GM18502 (cell line): ENCODE data around the gene NECAB2.

ENCODE experiments used
- ATAC-seq: cut with Tn5 transposase; IDR thresholded peaks from one replicate; pipeline ENCODE4 v1.9.1; 2021; ENCODE audit warnings: mild to moderate bottlenecking; ENCODE audit not compliant: unreplicated experiment, poor library complexity

NECAB2 gene

DNA sequence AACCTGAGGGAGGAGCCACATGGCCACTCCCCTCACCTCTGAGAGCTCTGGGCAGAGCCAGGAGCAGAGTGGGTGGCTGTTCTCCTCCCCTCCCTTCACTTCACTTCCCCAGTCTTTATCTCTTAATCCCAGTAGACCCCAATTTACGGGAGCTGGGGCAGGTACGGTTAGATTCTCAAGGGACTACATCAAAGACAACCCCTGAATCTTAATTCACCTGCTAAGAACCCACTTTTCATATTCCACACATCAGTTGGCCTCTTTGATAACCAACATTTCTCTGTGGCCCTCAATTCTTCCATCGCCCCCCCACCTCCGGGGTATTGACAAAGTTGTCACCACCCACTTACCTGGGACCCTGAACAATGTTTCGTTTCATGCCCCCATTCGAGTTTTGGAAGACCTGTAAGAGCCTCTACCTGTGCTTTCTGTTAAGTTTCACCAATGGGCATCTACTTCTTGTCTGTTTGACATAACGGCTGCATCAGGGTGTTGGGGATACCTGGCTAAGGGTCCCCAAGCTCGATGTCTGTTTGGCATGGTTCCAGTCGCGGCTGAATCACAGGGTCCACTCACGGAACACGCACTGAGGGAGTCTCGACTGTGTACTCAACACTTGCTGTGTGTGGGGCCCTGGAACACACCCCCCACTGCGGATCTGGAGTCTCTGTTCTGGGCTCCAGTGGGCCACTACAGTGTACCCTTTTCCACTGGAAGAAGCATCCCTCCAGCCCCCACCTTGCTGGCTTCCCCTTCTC lies 46.7 kb downstream of the NECAB2 start:
- no peak for ATAC-seq

DNA sequence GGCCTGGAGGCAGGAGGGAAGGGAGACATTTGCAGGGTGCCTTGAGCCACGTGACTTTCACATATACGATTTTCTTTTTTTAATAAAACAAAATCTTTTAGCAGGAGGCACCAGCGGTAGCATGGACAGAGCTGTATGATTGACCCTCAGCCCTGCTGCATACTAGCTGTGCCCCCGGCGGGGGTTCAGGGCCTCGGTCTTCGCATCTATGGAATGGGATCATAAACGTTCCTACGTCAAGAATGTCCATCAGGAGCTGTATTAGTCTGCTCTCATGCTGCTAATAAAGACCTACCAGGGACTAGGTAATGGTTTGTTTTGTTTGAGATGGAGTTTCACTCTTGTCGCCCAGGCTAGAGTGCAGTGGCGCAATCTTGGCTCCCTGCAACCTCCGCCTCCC lies 47.4 kb downstream of the NECAB2 start:
- no peak for ATAC-seq

DNA sequence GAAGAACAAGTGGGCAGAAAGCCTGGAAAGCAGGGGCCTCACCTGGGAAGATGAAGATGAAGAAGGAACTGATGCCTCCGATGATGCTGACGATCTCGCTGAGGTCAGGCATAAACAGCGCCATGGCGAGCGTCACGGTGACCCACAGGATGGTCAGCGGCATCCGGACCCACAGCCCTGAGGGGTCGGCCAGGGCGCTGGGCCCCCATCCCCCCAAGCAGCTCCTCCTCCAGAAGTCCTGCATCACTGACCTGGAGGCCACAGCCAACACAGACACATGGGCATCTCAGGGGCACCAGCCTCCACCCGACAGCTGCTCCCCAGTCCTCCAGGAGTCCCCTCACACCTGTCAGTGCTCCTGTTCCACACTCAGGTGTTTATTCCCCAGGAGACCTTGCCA lies 48.4 kb downstream of the NECAB2 start:
- no peak for ATAC-seq

DNA sequence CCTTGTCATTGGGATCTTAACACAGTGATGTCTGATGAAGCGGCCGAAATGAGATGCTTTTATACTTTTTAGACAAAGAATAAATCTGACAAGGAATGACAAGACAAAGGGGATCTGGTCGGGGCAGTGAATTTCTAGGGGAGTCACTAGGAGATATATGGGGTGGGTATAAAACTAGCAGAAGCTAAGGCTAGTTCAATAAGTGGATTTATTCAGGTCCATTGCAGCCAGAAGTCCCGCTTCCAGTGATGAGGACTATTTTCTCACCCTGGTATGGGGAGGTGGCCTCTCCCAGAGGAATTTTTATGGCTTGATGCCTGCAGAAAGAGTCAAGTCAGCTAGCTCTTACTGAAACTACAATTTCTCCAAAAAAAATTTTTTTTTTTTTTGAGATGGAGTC lies 50.7 kb downstream of the NECAB2 start:
- ATAC-seq = no peak

DNA sequence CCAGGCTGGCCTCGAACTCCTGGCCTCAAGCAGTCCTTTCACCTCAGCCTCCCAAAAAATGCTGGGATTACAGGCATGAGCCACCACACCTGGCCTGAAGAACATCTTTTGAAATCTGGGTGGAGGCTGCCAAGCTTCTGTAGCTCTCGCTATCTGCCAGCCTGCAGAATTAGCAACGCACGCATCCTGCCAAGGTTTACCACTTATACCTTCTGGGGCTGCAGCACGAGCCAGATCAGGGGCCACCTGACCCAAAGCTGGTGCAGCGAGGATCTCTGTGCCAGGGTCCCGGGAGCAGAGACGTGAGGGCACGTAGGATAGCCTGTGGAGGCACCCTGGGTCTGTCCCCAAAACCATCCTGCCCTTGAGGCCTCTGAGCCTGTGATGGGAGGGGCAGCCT lies 52.3 kb downstream of the NECAB2 start:
- no peak for ATAC-seq

DNA sequence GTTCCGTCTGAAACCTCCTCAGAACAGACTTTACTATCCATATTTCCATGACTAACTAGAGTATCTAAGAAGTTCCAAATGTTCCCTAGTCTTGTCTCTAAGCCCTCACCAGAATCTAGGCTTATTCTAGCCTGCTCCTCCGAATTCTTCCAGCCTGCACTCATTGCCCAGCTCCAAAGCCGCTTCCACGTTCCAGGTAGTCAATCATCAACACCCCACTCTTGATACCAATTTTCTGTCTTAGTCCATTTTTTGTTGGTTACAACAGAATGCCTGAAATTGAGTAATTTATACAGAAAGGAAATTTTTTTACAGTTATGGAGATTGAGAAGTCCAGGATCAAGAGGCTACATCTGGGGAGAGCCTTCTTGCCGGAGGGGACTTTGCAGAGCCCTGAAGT lies 53.4 kb downstream of the NECAB2 start:
- no peak for ATAC-seq

DNA sequence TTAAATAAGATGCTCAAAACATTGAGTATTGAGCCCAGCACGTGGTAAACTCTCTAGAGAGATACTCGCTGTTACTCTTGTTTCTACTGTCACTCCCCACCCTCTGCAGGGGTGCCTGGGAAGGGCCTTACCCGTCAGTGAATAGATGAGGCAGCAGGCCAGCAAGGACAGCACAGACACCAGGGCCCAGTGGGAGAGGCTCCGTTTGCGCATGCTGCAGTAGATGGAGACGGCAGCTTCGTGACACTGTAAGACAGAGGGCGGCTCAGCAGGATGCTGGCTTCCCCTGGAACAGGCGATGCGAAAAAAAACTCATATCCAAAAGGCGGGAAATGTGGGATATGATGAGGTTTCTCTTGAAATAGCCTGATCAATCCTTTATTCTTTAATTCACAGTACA lies 54.6 kb downstream of the NECAB2 start:
- no peak for ATAC-seq

DNA sequence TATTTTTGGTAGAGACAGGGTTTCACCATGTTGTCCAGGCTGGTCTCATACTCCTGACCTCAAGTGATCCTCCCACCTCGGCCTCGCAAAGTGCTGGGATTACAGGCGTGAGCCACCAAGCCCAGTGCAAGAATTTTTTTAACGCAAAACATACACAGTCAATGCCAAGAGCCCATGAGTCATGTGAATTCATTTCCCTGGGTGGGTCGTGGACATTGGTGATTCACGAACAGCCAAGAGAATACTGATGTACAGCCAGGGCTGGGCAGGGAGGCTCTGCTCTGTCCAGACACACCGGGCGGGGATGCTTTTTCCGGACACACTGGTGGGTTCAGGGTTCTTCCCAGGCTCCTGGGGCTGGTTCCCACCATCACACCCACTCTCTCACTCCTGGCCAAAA lies 56.8 kb downstream of the NECAB2 start:
- ATAC-seq = no peak

DNA sequence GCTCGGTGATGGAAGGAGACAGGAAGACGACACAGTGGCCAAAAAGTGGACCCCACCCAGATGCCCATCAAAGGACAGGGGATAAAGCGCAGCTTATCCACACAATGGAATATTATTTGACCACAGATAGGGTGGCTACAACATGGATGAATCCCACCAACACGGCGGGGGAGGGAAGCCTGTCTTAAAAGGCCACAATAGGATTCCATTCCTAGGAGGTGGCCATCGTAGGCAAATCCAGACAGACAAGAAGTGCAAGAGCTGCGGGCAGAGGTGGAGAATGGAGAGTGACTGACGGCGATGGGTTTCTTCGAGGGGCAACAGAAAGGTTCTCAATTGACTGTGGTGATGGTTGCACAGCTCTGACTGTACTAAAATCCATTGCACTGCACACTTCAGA lies 58.6 kb downstream of the NECAB2 start:
- no peak for ATAC-seq

DNA sequence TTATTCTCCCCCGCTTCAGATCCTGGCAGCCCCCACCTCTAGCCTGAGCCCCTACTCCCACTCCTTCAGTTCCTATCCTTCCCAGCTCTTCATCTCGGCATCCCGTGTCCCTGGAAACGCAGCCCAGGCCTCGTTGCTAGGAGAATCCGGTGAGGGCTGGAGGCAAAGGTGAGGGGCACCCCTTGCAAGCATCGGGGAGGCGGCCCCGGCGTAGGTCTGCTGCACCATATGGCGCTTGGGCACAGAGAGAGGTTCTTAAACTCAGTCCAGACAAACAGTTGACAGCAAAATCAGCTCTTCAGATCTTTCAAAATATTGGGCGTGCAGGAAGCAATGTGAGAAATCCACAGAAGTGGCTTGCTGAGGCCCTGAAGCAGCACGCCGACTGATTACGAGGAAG lies 59.6 kb downstream of the NECAB2 start:
- no peak for ATAC-seq

DNA sequence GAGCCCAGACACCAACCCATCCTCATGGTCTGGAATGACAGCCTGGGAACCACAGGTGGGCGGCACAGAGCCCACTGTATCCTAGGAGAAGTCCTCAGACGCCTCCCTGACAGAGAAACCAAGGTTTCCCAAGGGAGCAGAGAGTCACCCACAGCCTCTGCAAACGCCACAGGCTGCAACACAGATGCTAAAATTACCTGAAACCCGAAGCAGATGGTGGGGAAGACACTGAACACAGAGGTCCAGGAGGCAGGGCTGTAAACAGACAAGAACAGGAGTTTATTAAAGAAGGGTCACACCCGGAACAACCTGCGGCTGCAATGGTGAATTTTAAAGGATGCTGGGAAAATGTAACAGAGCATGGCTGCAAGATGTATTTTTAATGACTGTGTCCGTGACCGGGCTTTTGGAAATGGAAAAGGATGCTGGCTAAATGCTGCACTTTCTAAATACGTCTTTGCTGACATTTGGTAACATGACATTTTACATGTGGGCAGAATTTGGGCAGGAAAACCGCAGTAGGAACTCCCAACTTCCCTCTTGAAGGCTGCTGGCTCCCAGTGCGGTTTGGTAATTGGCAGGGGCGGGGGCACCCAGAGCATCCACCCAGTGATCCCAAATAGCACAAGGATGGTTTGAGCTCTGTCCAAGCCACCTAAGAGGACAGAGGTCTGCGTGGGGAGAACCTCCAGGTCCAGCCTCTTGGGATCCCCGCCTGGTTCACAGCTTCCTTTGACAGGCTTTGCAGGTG lies 61.4 kb downstream of the NECAB2 start:
- no peak for ATAC-seq

DNA sequence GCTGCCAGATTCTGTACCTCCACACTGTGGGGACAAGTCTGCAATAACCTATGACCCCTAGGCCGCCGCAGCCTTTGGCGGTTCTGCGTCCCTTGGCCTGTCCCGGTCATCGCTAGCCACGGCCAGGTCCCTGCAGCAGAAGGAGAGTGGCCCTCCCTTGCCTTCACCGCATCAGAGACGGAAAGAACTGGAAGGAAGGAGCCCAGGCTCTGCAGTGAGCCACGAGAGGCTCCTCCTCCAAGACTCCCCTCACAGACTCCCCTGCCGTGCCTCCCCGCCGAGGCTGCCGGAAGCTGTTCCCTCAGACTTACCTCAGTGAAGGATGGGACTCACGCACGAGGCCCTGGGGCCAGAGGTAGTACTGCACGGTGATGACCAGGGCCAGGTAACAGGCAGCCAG lies 63.5 kb downstream of the NECAB2 start:
- ATAC-seq = no peak

DNA sequence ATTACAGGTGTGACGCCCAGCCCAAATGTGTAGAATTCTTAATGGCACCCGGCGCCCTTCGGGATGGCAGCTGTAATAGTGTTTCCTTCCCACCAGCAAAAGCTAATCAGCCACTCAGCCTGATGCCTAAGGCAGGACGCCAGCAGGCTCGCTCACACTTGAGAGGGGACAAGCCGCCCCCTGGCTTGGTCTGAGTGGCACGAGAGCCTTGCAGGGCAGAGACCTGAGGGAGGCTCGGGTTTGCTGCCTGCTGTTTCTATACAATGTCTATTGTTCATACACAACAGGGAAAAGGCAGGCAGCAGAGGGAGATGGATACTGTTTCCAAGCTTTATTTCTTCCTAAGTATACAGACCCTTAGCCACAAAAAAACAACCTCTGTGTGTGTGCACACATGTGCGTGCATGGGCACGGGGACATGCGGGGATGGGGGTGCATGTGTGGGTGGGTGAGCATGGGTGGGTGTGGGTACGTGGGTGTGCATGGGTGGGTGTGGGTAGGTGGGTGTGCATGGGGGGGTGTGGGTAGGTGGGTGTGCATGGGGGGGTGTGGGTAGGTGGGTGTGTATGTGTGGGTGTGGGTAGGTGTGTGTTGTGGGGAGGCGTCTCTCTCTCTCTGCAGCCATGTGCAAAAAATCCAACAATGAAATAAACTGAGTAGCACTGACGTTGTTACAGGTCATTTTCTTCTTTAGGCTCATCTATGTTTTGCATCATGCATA lies 64.6 kb downstream of the NECAB2 start:
- ATAC-seq = no peak

DNA sequence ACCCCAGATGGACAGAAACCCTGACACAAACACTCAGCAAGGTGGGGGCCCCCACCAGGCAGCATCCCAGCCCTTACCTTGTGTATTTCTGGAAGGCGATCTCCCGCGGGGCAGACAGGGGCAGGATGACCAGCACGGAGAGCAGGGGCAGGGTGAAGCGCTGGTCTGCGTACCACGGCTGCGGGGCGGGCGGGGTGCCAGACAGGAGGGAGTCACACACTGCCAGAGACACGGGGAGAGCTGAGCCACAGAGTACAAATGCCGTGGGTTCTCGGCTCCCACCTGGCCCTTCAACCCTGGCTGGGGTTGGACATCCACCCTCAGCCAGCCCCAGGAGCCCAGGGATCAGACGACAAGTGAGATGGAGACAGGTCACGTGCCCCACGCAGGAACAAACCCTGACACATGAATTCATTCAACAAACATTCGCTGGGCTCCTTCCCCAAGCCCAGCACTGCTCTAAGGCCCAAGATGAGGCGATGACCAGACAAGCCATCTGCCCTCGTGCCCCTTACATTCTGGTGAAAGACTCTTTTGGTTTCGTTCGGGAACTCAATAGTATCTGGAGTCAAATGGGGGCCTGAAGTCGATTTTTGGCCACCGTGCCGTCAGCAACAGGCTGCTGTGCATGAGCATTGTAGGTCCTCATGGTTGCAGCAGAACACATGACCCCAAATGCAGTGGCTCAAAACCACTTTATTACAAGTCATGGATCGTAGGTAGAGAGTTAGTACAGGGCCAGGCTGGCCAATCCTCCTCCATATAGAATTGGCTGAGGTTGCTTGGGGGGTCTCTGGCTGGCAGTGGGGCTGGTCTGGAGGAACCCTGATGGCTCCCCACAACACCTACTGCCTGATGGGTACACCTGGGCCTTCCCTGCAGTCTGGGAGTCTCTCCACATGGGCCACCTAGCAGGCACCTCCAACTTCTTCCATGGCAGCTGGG lies 65.5 kb downstream of the NECAB2 start:
- ATAC-seq = no peak

DNA sequence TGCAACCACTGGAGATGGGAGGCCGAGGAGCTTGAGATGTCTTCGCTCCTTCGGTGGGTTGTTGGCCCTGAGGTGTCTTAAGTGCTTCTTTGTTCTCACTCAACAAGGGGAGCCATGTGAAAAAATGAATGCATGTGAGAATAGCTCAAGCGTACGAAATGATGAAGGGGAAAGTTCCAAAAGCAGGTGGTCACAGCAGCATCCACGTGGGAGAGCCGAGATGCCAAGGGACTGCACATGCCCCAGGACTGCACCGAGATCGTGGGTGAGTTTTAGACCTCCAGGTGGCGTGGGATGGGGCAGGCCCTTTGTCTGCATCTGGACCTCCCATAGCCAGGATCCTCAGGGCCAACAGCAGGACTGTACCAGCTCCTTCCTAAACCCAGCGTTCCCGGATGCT lies 66.5 kb downstream of the NECAB2 start:
- no peak for ATAC-seq

DNA sequence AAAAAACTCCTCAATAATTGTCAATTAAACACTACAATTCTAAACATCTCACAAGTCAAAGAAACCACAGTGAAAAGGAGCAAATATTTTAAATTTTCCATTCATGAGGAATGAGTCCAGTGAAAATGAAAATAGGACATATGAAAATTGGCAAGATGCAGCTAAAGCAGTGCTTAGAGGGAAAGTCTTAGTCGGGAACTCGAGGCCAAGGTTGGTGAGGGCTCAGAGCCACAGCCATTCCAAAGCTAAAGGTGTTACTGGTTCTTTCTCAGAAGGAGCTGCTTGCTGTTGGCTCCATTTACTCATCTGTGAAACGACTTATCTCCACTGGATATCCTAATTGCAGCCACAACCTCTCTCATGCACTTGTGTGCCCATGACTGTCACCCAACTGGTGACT lies 68.1 kb downstream of the NECAB2 start:
- ATAC-seq = no peak

DNA sequence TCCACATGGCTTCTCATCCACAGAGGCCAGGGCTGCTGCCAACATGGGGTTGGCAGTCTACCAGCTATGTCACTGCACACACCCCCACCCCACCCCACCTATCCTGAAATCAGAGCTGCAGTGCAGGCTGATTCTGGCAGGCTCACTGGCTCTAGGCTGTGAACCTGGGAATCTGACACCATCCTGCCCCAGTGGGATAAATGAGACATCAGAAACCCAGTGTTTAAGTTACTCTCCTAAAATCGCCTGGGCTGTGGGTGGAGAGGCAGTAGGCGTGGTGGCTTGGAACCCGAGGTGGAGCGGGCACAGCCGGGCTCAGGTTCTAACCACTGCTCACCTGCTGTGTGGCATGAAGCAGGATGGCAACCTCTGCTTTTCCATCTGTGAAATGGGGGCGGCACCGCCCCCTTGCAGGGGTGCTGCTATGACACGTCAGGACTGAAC lies 69.0 kb downstream of the NECAB2 start:
- ATAC-seq = no peak

DNA sequence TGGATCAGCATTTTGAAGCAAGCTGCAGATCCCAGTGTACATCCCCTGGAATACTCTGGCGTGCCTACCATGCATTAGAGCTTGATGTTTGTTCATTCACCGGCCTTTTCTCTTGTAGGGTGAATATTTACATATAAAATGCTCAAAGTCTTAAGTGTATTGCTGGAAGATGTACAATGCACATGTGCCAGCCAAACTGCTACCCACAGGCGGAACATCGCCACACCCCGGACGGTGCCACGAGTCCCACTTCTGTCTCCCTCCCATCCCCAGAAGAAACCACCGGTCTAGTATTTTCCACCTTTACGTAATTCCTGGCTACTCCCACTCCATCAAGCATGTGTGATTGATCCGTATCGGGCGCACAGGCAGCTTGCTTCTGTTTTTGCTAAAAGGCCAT lies 70.4 kb downstream of the NECAB2 start:
- no peak for ATAC-seq

DNA sequence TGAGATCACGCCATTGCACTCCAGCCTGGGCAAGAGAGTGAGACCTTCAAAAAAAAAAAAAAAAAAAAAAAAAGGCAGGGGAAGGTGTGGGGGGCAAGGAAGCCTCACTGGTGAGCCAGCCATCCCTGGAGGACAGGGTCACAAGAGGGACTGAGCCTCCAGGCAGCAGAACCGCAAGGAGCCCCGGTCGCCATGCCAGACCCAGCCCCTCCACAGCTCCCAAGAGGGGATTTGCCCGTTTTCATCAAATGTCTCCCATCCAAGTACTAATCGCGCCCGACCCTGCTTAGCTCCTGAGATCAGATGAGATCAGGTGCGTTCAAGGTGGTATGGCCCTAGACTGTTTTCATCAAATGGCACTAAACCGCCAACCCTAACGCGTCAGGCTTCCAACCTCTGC lies 71.7 kb downstream of the NECAB2 start:
- ATAC-seq = no peak

DNA sequence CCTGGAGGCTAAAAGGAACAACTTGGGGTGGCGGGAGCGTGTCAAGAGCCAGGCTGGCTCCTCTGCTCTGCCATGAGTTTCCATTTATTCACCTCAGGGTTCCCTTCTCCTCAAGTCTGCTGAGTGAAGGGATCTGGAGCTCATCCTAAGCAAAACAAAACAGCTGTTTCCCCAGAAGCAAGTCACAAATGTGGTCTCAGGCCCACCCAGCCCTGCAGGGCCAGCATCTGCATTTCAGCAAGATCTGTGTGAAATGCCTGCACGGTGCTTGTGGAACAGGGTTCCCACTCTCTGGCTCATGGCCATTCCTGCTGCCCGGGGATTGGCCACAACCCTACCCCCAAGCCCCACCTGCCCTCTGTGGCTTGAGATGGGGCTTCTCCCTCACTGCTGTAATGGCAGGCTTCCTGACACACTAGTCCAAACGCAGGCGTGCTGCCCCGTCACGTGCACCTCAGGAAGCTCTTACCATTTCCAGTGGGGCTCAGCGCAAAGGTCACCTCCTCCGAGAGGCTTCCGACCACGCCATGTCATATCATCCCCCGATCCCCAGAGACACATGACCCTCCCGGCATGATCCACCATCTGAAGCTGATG lies 72.3 kb downstream of the NECAB2 start:
- no peak for ATAC-seq
